Measurements from ENCODE around the gene ARF1.

GRCh38 chr1:228062085-228062791 lies 20.3 kb upstream of the ARF1 start:
- TF ChIP-seq CTCF (conservative IDR thresholded peaks at IDR 0.05 in 1 of 2, IDR thresholded peaks at IDR 0.05 in 1 of 2; ENCODE audit: extremely low read depth in 1 of 2, insufficient read depth in 1 of 2, low read depth in 1 of 2, low read length in 2 of 2) (no peak), EZH2 (IDR thresholded peaks at IDR 0.05; ENCODE audit: borderline replicate concordance, low read length) (no peak)
